IPS DF 4.7 (cell line): ENCODE measurements around the gene NAV2.
"Not testable (repeated sequence)": the region's sequence is repeated elsewhere in the genome, so short reads cannot be mapped to it uniquely, and the experiment has no call there.

Experiments used
- DNase-seq: peaks from one replicate; pipeline ENCODE4 v3.0.0-alpha.2; 2013; ENCODE audit warnings: low spot score; ENCODE audit errors: extremely low read depth

NAV2 gene

DNA sequence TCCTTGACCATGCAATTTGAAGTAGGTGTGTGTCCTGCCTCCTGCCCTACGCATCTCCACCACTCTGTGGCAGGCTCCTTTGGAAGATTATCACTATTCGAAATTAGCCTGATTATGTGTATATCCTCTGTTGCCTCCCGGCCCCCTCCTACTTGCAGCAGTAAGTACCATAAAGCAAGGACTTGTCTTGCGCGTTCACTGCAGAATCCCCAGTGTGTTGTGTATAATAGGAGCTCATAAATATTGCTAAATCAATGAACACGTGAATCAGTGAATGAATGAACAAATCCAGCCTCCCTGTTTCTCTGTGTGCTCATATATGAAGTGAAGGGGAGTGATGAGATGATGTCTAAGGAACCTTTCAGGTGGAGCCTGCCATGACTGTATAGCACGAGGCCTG is 237.0 kb downstream of the NAV2 start:
- no peak for DNase-seq

- DNase-seq: no peak
Measured at GRCh38 chr11:19951558-19952115, 239.0 kb downstream of the NAV2 start.

DNA sequence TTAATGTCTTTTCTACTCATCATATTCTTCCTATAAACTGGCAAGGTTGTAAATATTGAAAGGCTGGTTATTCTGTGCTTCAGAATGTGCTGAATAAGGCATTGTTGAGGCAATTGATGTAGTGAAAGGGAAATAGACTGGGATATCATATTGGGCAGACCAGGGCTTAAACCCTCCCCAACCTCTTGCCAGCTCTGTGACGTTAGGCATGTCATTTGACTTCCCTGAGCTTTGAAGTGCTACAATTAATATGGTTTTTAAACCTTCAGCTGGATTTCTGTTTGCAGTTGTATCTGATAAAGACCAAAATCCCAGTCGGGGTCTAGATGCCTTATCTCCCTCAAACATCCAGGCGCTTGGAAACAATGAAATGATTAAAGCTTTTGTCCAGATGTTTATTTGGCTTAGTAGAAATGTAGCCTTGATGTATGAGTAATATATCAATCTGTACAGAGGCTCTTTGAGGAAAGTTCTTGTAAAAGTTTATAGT is 239.5 kb downstream of the NAV2 start:
- DNase-seq: no peak

DNA sequence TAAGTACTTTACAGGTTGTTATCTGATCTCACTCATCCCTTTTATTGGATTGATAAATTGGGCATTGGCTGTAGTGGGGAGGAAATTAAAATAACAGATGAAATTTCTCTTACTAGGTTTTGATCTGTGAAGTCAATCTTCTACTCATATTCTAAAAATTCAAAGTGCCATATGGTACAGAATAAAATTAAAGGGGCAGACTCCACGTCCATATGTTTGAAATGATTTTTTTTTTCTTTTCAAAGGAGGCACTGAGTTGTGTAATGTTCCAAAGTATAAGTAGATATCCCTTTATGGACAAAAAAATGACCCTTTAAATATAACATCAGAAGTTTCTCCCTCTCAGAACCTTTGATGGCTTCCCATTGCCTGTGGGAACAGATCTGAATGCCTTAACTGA is 240.3 kb downstream of the NAV2 start:
- no peak for DNase-seq

GRCh38 chr11:19953336-19953735 is 240.7 kb downstream of the NAV2 start:
- DNase-seq: no peak

- no peak for DNase-seq
Measured at GRCh38 chr11:19953909-19954308, 241.3 kb downstream of the NAV2 start.

GRCh38 chr11:19954899-19955298 is 242.3 kb downstream of the NAV2 start:
- DNase-seq: no peak

DNA sequence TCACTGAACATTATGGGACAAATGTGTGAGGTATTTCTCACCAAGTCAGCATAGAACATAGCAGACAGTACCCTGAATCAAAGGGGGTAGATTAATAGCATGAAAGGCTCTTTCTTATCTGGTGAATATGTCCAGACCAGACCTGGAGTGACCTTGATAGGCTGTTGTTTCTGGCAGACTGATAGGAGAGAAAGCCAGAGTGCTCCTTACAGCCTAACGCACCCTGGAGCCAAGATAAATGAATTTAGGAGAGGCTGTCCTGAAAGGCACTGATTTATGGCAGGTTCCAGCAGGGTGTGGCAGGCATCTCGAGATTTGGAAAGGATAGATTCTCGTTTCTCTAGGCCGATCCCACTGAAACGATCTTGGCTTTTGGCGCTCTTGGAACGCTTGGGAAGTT is 243.0 kb downstream of the NAV2 start:
- DNase-seq: no peak

GRCh38 chr11:19956228-19956627 is 243.6 kb downstream of the NAV2 start:
- DNase-seq: no peak

GRCh38 chr11:19957294-19957943 is 244.8 kb downstream of the NAV2 start:
- no peak for DNase-seq

GRCh38 chr11:19958204-19958603 is 245.6 kb downstream of the NAV2 start:
- DNase-seq: no peak

DNA sequence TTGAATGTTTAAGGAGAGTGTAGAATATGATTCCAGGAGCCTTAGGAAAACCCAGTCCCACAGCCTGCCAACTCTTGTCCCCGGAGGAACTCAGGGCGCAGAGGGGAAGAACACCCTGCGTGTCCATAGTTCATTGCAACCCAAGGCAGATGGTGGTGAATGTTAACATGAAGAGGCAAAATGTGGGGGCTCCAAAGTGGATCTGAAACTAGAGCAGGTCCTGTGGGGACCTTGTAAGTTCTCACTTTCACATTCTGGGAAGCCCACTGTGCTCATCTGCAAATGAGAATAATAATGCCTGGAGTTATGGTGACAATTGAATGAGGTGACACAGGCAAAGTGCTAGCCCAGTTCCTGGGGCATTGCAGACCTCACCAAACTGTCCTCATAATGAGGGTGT is 246.6 kb downstream of the NAV2 start:
- DNase-seq: no peak

DNA sequence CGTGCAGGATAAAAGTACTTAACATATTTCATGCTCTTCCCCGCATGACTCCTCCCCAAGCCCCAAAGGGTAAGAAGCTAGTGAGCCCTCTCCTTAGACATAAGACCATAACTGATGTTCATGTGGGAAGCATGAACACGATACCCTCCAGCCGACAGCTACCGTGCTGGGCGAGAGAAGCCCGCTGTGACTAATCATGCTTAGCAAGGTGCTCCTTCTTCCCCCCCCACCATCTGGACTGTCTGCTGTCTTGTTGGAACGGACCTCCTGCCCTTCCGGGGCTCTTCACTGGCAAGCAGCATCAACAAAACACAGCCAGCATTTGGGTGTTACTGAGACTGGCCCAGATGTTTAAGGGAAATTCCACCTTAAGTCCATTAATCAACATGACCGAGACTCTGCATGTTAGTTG is 247.0 kb downstream of the NAV2 start:
- no peak for DNase-seq

DNA sequence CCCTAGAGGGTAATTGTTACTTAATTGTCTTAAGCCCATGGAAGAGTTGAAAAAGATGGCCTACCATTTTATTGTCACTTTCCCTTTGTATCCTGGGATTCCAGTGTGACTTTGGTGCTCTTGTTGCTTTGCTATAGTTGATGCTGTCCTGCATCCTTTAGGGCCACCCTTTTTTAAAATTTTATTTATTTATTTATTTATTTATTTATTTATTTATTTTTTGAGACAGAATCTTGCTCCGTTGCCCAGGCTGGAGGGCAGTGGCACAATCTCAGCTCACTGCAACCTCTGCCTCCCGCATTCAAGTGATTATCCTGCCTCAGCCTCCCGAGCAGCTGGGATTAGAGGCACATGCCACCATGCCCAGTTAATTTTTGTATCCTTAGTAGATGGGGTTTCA is 247.8 kb downstream of the NAV2 start:
- not testable (repeated sequence) for DNase-seq

- DNase-seq: no peak
Measured at GRCh38 chr11:19961225-19961624, 248.6 kb downstream of the NAV2 start.

DNA sequence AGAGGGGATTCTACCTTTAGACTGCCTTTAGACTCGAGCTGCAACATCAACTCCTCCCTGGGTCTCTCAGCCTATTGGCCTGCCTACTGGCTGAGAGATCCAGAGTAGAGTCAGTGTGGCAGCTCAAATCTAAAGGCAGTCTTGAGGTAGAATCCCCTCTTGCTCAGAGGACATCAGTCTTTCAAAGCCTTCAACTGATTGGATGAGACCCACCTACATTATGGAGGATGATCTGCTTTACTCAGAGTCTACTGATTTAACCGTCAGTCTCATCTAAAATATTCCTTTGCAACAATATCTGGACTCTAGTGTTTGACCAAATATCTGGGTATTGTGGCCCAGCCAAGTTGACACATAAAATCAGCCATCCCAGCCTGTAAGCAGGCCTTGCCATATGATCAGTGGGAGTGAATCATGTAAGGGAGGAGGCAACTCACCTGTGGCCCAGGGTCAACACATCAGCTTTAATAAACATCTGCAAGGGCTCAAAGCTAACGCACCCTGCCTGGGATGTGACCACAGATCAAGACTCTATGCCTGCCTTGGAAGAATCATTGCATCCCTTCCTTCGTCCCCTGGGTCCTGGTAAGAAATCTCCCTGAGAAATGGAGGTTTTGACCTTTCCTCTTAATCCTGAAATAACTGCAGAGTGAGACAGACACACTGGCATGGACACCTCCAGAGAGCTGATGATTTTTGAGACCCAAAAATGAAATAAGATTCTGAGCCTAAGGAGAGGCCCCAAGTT is 249.6 kb downstream of the NAV2 start:
- DNase-seq: no peak

DNA sequence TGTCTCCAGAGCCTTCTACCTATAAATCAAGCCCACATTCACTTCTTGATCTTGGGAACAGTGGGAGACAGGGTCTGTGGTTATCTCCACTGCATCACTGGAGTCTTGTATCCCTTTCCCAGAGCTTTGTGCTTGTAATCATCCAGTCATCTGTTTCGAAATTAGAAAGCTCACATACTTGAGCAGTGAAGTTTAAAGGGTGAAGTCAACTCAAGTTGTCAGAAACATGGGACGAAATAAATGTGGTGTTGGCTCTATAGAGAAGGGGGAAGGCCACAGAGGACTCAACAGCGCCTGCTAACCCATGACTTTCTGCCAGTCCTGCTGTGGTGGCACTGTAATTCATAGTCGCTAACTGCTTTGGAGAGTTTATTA is 250.2 kb downstream of the NAV2 start:
- no peak for DNase-seq

GRCh38 chr11:19963697-19964387 is 251.2 kb downstream of the NAV2 start:
- no peak for DNase-seq

- no peak for DNase-seq
Measured at GRCh38 chr11:19966441-19966840, 253.8 kb downstream of the NAV2 start.

- DNase-seq: no peak
Measured at GRCh38 chr11:19966927-19967326, 254.3 kb downstream of the NAV2 start.

- no peak for DNase-seq
Measured at GRCh38 chr11:19967787-19968186, 255.2 kb downstream of the NAV2 start.

GRCh38 chr11:19968860-19969259 is 256.2 kb downstream of the NAV2 start:
- DNase-seq: no peak
